ENCODE results near the gene SRSF4. TPM values are rescaled to one million over a fixed set of nuclear protein-coding genes. Genes with fewer than 3 reads are reported as not detected.

The SRSF4 gene
- total and polyA plus RNA-seq, 4 donors: 56.7 to 69.3 (median 67.7) TPM

GRCh38 chr1:29117381-29117780 is 64.3 kb downstream of the SRSF4 start:
- Histone ChIP-seq H3K36me3 (ENCODE audit: control insufficient read depth in 4 of 4, insufficient read depth in 4 of 4, low read length in 4 of 4) (peaks cover 0 to 30% (median 4%) of the 10 kb centered on the region in 4 donors), H3K9ac (ENCODE audit: insufficient read depth in 1 of 2, low read length in 2 of 2) (no peak overlapping the region), H3K27me3 (ENCODE audit: control insufficient read depth in 3 of 3, insufficient read depth in 3 of 3, low read length in 2 of 3) (peaks cover 0 to 5% (median 0%) of the 10 kb centered on the region in 3 donors)

GRCh38 chr1:29114654-29115053 is 67.0 kb downstream of the SRSF4 start:
- Histone ChIP-seq H3K9ac (ENCODE audit: insufficient read depth in 1 of 2, low read length in 2 of 2) (no peak overlapping the region), H3K9me3 (ENCODE audit: control insufficient read depth in 4 of 4, insufficient read depth in 3 of 4, low read length in 3 of 4) (no peaks in the 10 kb centered on the region), H3K4me1 (ENCODE audit: control insufficient read depth in 5 of 5, insufficient read depth in 5 of 5, low read length in 5 of 5) (peaks cover 0 to 10% (median 3%) of the 10 kb centered on the region in 5 donors), H3K27ac (ENCODE audit: low read depth in 1 of 2, low read length in 1 of 2) (no peak overlapping the region), H3K36me3 (ENCODE audit: control insufficient read depth in 4 of 4, insufficient read depth in 4 of 4, low read length in 4 of 4) (peaks cover 0 to 33% (median 4%) of the 10 kb centered on the region in 4 donors), H3K27me3 (ENCODE audit: control insufficient read depth in 3 of 3, insufficient read depth in 3 of 3, low read length in 2 of 3) (no peaks in the 10 kb centered on the region), H3K4me3 (no peak overlapping the region)
- DNase-seq (no peak), ATAC-seq (ENCODE audit: insufficient read depth, low FRiP score) (no peak)
- WGBS, 2 donors: 92 to 97% methylated on average over 1 of the region's 1 CpG
- TF ChIP-seq CTCF (IDR thresholded peaks at IDR 0.05; ENCODE audit: control extremely low read depth, extremely low read depth): no peak

More at GRCh38 chr1:29117381-29117780, 64.3 kb downstream of the SRSF4 start:
- TF ChIP-seq CTCF (IDR thresholded peaks at IDR 0.05; ENCODE audit: control extremely low read depth, extremely low read depth): no peak
- Histone ChIP-seq H3K4me1 (ENCODE audit: control insufficient read depth in 5 of 5, insufficient read depth in 5 of 5, low read length in 5 of 5) (peaks cover 0 to 26% (median 9%) of the 10 kb centered on the region in 5 donors), H3K4me3 (no peak overlapping the region), H3K9me3 (ENCODE audit: control insufficient read depth in 4 of 4, insufficient read depth in 3 of 4, low read length in 3 of 4) (no peaks in the 10 kb centered on the region), H3K27ac (ENCODE audit: low read depth in 1 of 2, low read length in 1 of 2) (no peak overlapping the region)
- ATAC-seq (ENCODE audit: insufficient read depth, low FRiP score) (no peak), DNase-seq (no peak)
- WGBS, 2 donors: 86 to 98% methylated on average over 2 of the region's 2 CpGs

GRCh38 chr1:29113413-29114117 is 68.1 kb downstream of the SRSF4 start:
- DNase-seq (no peak), ATAC-seq (ENCODE audit: insufficient read depth, low FRiP score) (no peak)
- H3K9ac ChIP-seq (ENCODE audit: insufficient read depth in 1 of 2, low read length in 2 of 2): no peak overlapping the region
- no peaks in the 10 kb centered on the region for H3K9me3 ChIP-seq (ENCODE audit: control insufficient read depth in 4 of 4, insufficient read depth in 3 of 4, low read length in 3 of 4)
- TF ChIP-seq CTCF (IDR thresholded peaks at IDR 0.05; ENCODE audit: control extremely low read depth, extremely low read depth): no peak
- no peak overlapping the region for H3K4me3 ChIP-seq
- no peaks in the 10 kb centered on the region for H3K27me3 ChIP-seq (ENCODE audit: control insufficient read depth in 3 of 3, insufficient read depth in 3 of 3, low read length in 2 of 3)
- WGBS, 2 donors: 72 to 87% methylated on average over 6 of the region's 6 CpGs
- peaks cover 0 to 2% (median 0%) of the 10 kb centered on the region in 5 donors for H3K4me1 ChIP-seq (ENCODE audit: control insufficient read depth in 5 of 5, insufficient read depth in 5 of 5, low read length in 5 of 5)
- peaks cover 0 to 38% (median 6%) of the 10 kb centered on the region in 4 donors for H3K36me3 ChIP-seq (ENCODE audit: control insufficient read depth in 4 of 4, insufficient read depth in 4 of 4, low read length in 4 of 4)
- H3K27ac ChIP-seq (ENCODE audit: low read depth in 1 of 2, low read length in 1 of 2): no peak overlapping the region
